DND-41 (cell line): Measurements from ENCODE around the gene LPIN1.

ENCODE experiments used
- CTCF ChIP-seq: IDR thresholded peaks from 2 replicates; pipeline ENCODE4 v1.5.1; 2012; ENCODE audit warnings: borderline replicate concordance, low read length, moderate library complexity, mild to moderate bottlenecking; ENCODE audit not compliant: poor library complexity, severe bottlenecking; ENCODE audit errors: extremely low read depth
- EZH2 ChIP-seq: IDR thresholded peaks from 3 replicates; pipeline ENCODE4 v1.6.1; 2012; ENCODE audit warnings: borderline replicate concordance, low read depth, mild to moderate bottlenecking, moderate library complexity, low read length, inconsistent platforms; ENCODE audit not compliant: severe bottlenecking

GRCh38 chr2:11720752-11721151 lies 25.7 kb upstream of the LPIN1 start:
- TF ChIP-seq CTCF (no peak), EZH2 (no peak)
